Activated T-cell treated with anti-CD3 and anti-CD28 coated beads, Interleukin-2, amount 50 U/mL, for 72 hours (primary cell): ENCODE measurements around the gene NOP56. TPM values are rescaled to one million over a fixed set of nuclear protein-coding genes. Genes with fewer than 3 reads are reported as not detected.

Experiments used
- ATAC-seq, 2 donors: fragments of 150-1000 bp; cut with Tn5 transposase; replicated peaks in 1 of 2; 2 replicates each; pipeline ENCODE4 v1.10.0; 2021; ENCODE audit warnings: moderate library complexity in 2 of 2, mild to moderate bottlenecking in 1 of 2
- DNase-seq, 2 donors: peaks; one replicate each; pipeline ENCODE4 v3.0.0; 2021 to 2022; ENCODE audit warnings: mixed read lengths in 1 of 2
- H3K27ac Mint-ChIP-seq: one replicate; pipeline ENCODE4 v1.8.0; 2022; ENCODE audit warnings: mild to moderate bottlenecking, moderate library complexity, mixed read lengths
- H3K27me3 Mint-ChIP-seq: one replicate; pipeline ENCODE4 v1.8.0; 2022; ENCODE audit warnings: low read depth, mixed read lengths
- H3K36me3 Mint-ChIP-seq, 2 donors: one replicate each; pipeline ENCODE4 v1.8.0; 2022; ENCODE audit warnings: mixed read lengths in 2 of 2, mild to moderate bottlenecking in 1 of 2; ENCODE audit not compliant: insufficient read depth in 2 of 2
- H3K4me1 Mint-ChIP-seq: one replicate; pipeline ENCODE4 v1.8.0; 2022; ENCODE audit warnings: low read depth, mixed read lengths
- H3K4me3 Mint-ChIP-seq, 2 donors: one replicate each; pipeline ENCODE4 v1.8.0; 2022; ENCODE audit warnings: mild to moderate bottlenecking in 2 of 2, mixed read lengths in 2 of 2, moderate library complexity in 2 of 2
- H3K9me3 Mint-ChIP-seq, 2 donors: one replicate each; pipeline ENCODE4 v1.8.0; 2022; ENCODE audit warnings: mixed read lengths in 2 of 2
- total RNA-seq, 2 donors: library from RNA; stranded (reverse); gene quantifications; one replicate each; pipeline ENCODE4 v1.2.3, GENCODE V29; 2022

Gene NOP56
- total RNA-seq, 2 donors from 2014 or later: 263 to 392 TPM

GRCh38 chr20:2654384-2654822, 2.0 kb downstream of the NOP56 start:
- Mint-ChIP-seq H3K27ac (peak overlapping the region; percentile 94), H3K4me1 (peaks cover 54% of the 10 kb centered on the region), H3K4me3 (peak overlapping the region; percentile 95 to 96), H3K36me3 (peaks cover 27 to 39% of the 10 kb centered on the region in 2 donors), H3K9me3 (no peaks in the 10 kb centered on the region), H3K27me3 (no peaks in the 10 kb centered on the region)
- DNase-seq: no peak
- no peak for ATAC-seq

DNA sequence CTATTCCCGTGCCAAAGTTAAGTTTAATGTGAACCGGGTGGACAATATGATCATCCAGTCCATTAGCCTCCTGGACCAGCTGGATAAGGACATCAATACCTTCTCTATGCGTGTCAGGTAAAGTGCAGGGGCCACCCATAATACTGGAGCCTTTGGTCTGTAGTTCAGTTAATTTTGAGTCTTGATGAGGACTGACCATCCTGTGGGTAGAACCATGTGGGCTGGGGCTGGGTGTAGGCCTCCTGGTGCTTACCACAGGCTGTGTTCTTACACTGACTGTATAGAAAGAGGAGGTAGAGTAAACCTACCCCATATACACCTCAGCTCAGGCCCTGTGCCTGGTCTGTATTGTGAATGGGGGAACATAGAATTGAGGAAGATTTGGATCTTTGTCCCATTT, 2.4 kb downstream of the NOP56 start:
- ATAC-seq (no peak), DNase-seq (no peak)
- Mint-ChIP-seq H3K4me1 (peaks cover 49% of the 10 kb centered on the region), H3K36me3 (peaks cover 27 to 39% of the 10 kb centered on the region in 2 donors), H3K4me3 (peak overlapping the region; percentile 95 to 96), H3K9me3 (no peaks in the 10 kb centered on the region), H3K27me3 (no peaks in the 10 kb centered on the region), H3K27ac (peak overlapping the region; percentile 94)

GRCh38 chr20:2655331-2656116, 3.1 kb downstream of the NOP56 start:
- ATAC-seq: no peak
- peak overlapping the region; percentile 95 to 96 for H3K4me3 Mint-ChIP-seq
- H3K9me3 Mint-ChIP-seq: no peaks in the 10 kb centered on the region
- H3K27me3 Mint-ChIP-seq: no peaks in the 10 kb centered on the region
- H3K36me3 Mint-ChIP-seq: peaks cover 27 to 39% of the 10 kb centered on the region in 2 donors
- no peak for DNase-seq
- peak overlapping the region; percentile 94 for H3K27ac Mint-ChIP-seq
- peaks cover 48% of the 10 kb centered on the region for H3K4me1 Mint-ChIP-seq

GRCh38 chr20:2656471-2657117, 4.2 kb downstream of the NOP56 start:
- H3K27ac Mint-ChIP-seq: peak overlapping the region; percentile 43
- DNase-seq (no peak), ATAC-seq (no peak)
- H3K27me3 Mint-ChIP-seq: no peaks in the 10 kb centered on the region
- no peaks in the 10 kb centered on the region for H3K9me3 Mint-ChIP-seq
- H3K4me1 Mint-ChIP-seq: peaks cover 47% of the 10 kb centered on the region
- peaks cover 27 to 39% of the 10 kb centered on the region in 2 donors for H3K36me3 Mint-ChIP-seq
- H3K4me3 Mint-ChIP-seq: no peak overlapping the region

DNA sequence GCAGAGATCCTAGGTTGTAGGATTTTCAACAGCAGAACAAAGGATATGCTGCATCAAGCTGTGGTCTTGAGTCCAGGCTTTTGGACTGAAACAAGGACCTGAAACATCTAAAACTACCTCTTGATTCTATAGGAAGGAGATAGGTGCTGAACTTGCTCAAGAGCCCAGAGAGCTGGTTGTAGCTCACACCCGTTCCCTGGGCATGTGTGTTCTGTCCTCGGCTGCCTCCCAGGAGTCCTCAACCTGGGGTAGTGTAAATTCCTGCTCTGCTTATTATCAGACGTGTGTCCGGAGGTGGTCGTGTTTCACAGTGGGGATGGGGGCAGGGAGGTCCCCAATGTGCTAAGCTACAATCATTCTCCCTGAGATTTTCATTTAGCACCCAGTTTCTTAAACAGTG, 4.8 kb downstream of the NOP56 start:
- ATAC-seq (no peak), DNase-seq (no peak)
- H3K27ac Mint-ChIP-seq: peak overlapping the region; percentile 13
- no peaks in the 10 kb centered on the region for H3K9me3 Mint-ChIP-seq
- H3K36me3 Mint-ChIP-seq: peaks cover 29 to 41% of the 10 kb centered on the region in 2 donors
- H3K27me3 Mint-ChIP-seq: no peaks in the 10 kb centered on the region
- H3K4me3 Mint-ChIP-seq: no peak overlapping the region
- H3K4me1 Mint-ChIP-seq: peaks cover 54% of the 10 kb centered on the region

- ATAC-seq (no peak), DNase-seq (no peak)
- H3K4me3 Mint-ChIP-seq: no peak overlapping the region
- peaks cover 58% of the 10 kb centered on the region for H3K4me1 Mint-ChIP-seq
- H3K9me3 Mint-ChIP-seq: no peaks in the 10 kb centered on the region
- peaks cover 29 to 41% of the 10 kb centered on the region in 2 donors for H3K36me3 Mint-ChIP-seq
- H3K27ac Mint-ChIP-seq: peak overlapping the region; percentile 35
- no peaks in the 10 kb centered on the region for H3K27me3 Mint-ChIP-seq
Observed at GRCh38 chr20:2657674-2658073, 5.2 kb downstream of the NOP56 start.

GRCh38 chr20:2658414-2659354, 6.3 kb downstream of the NOP56 start:
- no peak overlapping the region for H3K27ac Mint-ChIP-seq
- ATAC-seq: peak; percentile 14 to 30
- peak in 1 of 2 donors; percentile 28 for DNase-seq
- H3K9me3 Mint-ChIP-seq: no peaks in the 10 kb centered on the region
- peaks cover 29 to 39% of the 10 kb centered on the region in 2 donors for H3K36me3 Mint-ChIP-seq
- H3K4me1 Mint-ChIP-seq: peaks cover 60% of the 10 kb centered on the region
- H3K27me3 Mint-ChIP-seq: no peaks in the 10 kb centered on the region
- no peak overlapping the region for H3K4me3 Mint-ChIP-seq

GRCh38 chr20:2659547-2659946, 7.1 kb downstream of the NOP56 start:
- no peak overlapping the region for H3K27ac Mint-ChIP-seq
- H3K27me3 Mint-ChIP-seq: no peaks in the 10 kb centered on the region
- peaks cover 58% of the 10 kb centered on the region for H3K4me1 Mint-ChIP-seq
- ATAC-seq (peak in 1 of 2 donors; percentile 6), DNase-seq (no peak)
- H3K9me3 Mint-ChIP-seq: no peaks in the 10 kb centered on the region
- peaks cover 27 to 34% of the 10 kb centered on the region in 2 donors for H3K36me3 Mint-ChIP-seq
- H3K4me3 Mint-ChIP-seq: no peak overlapping the region

GRCh38 chr20:2663364-2663886, 11.0 kb downstream of the NOP56 start:
- Mint-ChIP-seq H3K36me3 (peaks cover 8 to 13% of the 10 kb centered on the region in 2 donors), H3K9me3 (no peaks in the 10 kb centered on the region), H3K4me3 (peak overlapping the region; percentile 85 to 96), H3K4me1 (peaks cover 36% of the 10 kb centered on the region), H3K27ac (peak overlapping the region; percentile 90), H3K27me3 (peaks cover 4% of the 10 kb centered on the region)
- no peak for ATAC-seq
- DNase-seq: no peak

GRCh38 chr20:2663887-2664719, 11.7 kb downstream of the NOP56 start, which contains the start of gene IDH3B:
IDH3B (minus strand) TSS chr20:2664216; CDS start chr20:2664188, 28 bp downstream.
- Mint-ChIP-seq H3K4me3 (peak within 1 kb of the TSS; percentile 85 to 96), H3K4me1 (peaks cover 32% of the 10 kb centered on the region), H3K36me3 (peaks cover 6 to 8% of the 10 kb centered on the region in 2 donors), H3K27me3 (peaks cover 8% of the 10 kb centered on the region), H3K9me3 (no peaks in the 10 kb centered on the region), H3K27ac (peak within 1 kb of the TSS; percentile 90)
- peak; percentile 92 to 93 for DNase-seq
- ATAC-seq: peak; percentile 87 to 99

GRCh38 chr20:2671977-2672376, 19.5 kb downstream of the NOP56 start:
- H3K27ac Mint-ChIP-seq: no peak overlapping the region
- H3K9me3 Mint-ChIP-seq: no peaks in the 10 kb centered on the region
- ATAC-seq: peak; percentile 23 to 49
- H3K4me3 Mint-ChIP-seq: no peak overlapping the region
- peaks cover 8% of the 10 kb centered on the region for H3K27me3 Mint-ChIP-seq
- no peaks in the 10 kb centered on the region for H3K4me1 Mint-ChIP-seq
- H3K36me3 Mint-ChIP-seq: no peaks in the 10 kb centered on the region
- DNase-seq: peak in 1 of 2 donors; percentile 30

GRCh38 chr20:2672446-2672845, 20.0 kb downstream of the NOP56 start:
- Mint-ChIP-seq H3K4me3 (no peak overlapping the region), H3K9me3 (no peaks in the 10 kb centered on the region), H3K4me1 (no peaks in the 10 kb centered on the region), H3K27me3 (peaks cover 8% of the 10 kb centered on the region), H3K36me3 (no peaks in the 10 kb centered on the region), H3K27ac (no peak overlapping the region)
- DNase-seq: no peak
- peak; percentile 24 to 84 for ATAC-seq
